ENCODE measurements around the gene PTBP3. TPM values are rescaled to one million over a fixed set of nuclear protein-coding genes. Genes with fewer than 3 reads are reported as not detected.

PTBP3 gene
- polyA plus RNA-seq, 1 of the 3 experiments (the other 2 are of a cell fraction): 6.1 TPM

GRCh38 chr9:112174965-112175795 is 158.2 kb downstream of the PTBP3 start, which contains the start of gene SUSD1:
SUSD1 (minus strand) TSS chr9:112175297; CDS start chr9:112175235, 62 bp downstream.
- WGBS (ENCODE audit: low lambda C conversion rate): 68% methylated on average over 10 of the region's 88 CpGs
- POLR2A ChIA-PET: interaction anchor here (0.6 to 2.6 kb wide), 3 partner anchors 9 to 158 kb away, joined by 4 to 8 read pairs (median 4); partner anchors contain the start of gene PTBP3

DNA sequence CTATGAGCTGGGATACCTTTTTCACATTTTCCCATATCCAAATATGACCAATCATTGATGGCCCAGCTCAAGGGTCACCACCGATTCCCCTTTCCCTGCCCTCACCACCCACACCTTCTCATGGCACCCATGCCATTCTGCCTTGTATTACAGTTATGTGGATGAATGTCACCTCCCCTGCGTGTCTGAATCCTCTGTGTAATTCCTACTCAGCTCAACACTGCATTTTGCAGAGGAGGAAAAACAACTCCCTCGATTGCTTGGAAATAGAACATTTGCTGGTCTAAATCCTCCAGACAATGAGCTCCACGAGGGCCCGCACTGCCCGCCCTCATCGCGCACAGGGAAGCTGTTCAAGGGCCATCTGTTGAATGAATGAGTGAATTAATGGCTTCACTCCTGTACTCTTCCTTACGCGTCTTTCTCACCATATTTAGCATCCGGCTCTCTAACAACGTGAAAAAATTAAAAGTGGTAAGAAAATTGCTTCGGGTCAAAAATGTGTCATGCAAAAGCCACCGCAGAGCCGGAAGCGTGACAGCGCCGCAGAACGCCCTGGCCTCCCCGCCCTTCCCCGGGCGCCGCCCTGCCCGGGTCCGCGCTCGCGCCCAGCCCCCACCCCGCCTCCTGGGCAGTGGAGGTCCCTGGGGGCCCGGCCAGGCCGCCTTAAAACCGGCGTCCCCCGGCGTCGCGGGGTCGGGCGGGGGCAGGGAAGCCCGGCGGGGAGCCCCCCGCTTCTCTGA is 159.0 kb downstream of the PTBP3 start:
- Histone ChIP-seq H3K4me2 (peak overlapping the region; percentile 46), H3K9me3 (no peaks in the 10 kb centered on the region), H3K36me3 (replicated peaks in 1 of 2; ENCODE audit: control insufficient read depth in 1 of 2, insufficient read depth in 2 of 2, low read length in 1 of 2) (no peaks in the 10 kb centered on the region), H3K9ac (peak overlapping the region; percentile 60; the same call in 1 of the 2 replicates), H3K4me3 (ENCODE audit: low read depth in 2 of 2, low read length in 1 of 2) (peak overlapping the region; percentile 42 to 59; a peak in 3 of 4 replicates), H3K27ac (ENCODE audit: low read depth in 2 of 2, low read length in 1 of 2) (peak overlapping the region in 1 of 2 experiments; percentile 53; a peak in 1 of 4 replicates), H3K27me3 (ENCODE audit: insufficient read depth) (no peaks in the 10 kb centered on the region), H3K4me1 (ENCODE audit: control insufficient read depth in 1 of 2, insufficient read depth in 2 of 2, low read depth in 1 of 2, low read length in 1 of 2) (peaks cover 0 to 11% of the 10 kb centered on the region in 2 experiments; a peak in 1 of 4 replicates), H3K79me2 (ENCODE audit: insufficient read depth) (no peaks in the 10 kb centered on the region), H3K9me2 (no peaks in the 10 kb centered on the region), H3F3A (replicated peaks; ENCODE audit: insufficient read depth) (peaks cover 4% of the 10 kb centered on the region), H4K20me1 (ENCODE audit: insufficient read depth) (no peaks in the 10 kb centered on the region), H2AFZ (ENCODE audit: low read depth) (peak overlapping the region; percentile 68)
- TF ChIP-seq, protein P1, sequence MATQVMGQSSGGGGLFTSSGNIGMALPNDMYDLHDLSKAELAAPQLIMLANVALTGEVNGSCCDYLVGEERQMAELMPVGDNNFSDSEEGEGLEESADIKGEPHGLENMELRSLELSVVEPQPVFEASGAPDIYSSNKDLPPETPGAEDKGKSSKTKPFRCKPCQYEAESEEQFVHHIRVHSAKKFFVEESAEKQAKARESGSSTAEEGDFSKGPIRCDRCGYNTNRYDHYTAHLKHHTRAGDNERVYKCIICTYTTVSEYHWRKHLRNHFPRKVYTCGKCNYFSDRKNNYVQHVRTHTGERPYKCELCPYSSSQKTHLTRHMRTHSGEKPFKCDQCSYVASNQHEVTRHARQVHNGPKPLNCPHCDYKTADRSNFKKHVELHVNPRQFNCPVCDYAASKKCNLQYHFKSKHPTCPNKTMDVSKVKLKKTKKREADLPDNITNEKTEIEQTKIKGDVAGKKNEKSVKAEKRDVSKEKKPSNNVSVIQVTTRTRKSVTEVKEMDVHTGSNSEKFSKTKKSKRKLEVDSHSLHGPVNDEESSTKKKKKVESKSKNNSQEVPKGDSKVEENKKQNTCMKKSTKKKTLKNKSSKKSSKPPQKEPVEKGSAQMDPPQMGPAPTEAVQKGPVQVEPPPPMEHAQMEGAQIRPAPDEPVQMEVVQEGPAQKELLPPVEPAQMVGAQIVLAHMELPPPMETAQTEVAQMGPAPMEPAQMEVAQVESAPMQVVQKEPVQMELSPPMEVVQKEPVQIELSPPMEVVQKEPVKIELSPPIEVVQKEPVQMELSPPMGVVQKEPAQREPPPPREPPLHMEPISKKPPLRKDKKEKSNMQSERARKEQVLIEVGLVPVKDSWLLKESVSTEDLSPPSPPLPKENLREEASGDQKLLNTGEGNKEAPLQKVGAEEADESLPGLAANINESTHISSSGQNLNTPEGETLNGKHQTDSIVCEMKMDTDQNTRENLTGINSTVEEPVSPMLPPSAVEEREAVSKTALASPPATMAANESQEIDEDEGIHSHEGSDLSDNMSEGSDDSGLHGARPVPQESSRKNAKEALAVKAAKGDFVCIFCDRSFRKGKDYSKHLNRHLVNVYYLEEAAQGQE (IDR thresholded peaks at IDR 0.05; ENCODE audit: low read depth, low read length): no peak
- TF ChIP-seq MXI1 (IDR thresholded peaks at IDR 0.05; ENCODE audit: low read depth, low read length) (peak; percentile 49; the same call in 1 of the 2 replicates), ELF1 (IDR thresholded peaks at IDR 0.05) (0 out of 2 replicates have a peak, but pooled peaks have one; percentile 17)
- ChIA-PET CTCF (interaction anchor here (0.9 to 1.7 kb wide), 3 partner anchors 9 to 87 kb away, joined by 3 to 9 read pairs (median 5); no protein-coding TSS in a partner anchor), POLR2A (interaction anchor here (1.0 to 2.6 kb wide), 2 partner anchors 10 to 159 kb away, joined by 4 to 8 read pairs; partner anchors contain the start of gene PTBP3)
- peak; percentile 92 for DNase-seq
- WGBS (ENCODE audit: low lambda C conversion rate): 27% methylated on average over 18 of the region's 42 CpGs

More at GRCh38 chr9:112174965-112175795, 158.2 kb downstream of the PTBP3 start, which contains the start of gene SUSD1:
- peaks cover 4% of the 10 kb centered on the region for H3F3A ChIP-seq (replicated peaks; ENCODE audit: insufficient read depth)
- no peaks in the 10 kb centered on the region for H4K20me1 ChIP-seq (ENCODE audit: insufficient read depth)
- H3K9me3 ChIP-seq: no peaks in the 10 kb centered on the region
- peak within 1 kb of the TSS; percentile 78 for H2AFZ ChIP-seq (ENCODE audit: low read depth)
- no peaks in the 10 kb centered on the region for H3K27me3 ChIP-seq (ENCODE audit: insufficient read depth)
- CTCF ChIA-PET: interaction anchor here (0.9 to 1.7 kb wide), 4 partner anchors 9 to 186 kb away, joined by 3 to 9 read pairs (median 4); no protein-coding TSS in a partner anchor
- H3K79me2 ChIP-seq (ENCODE audit: insufficient read depth): no peaks in the 10 kb centered on the region
- peak within 1 kb of the TSS; percentile 49 to 59 for H3K4me3 ChIP-seq (ENCODE audit: low read depth in 2 of 2, low read length in 1 of 2)
- H3K9me2 ChIP-seq: no peaks in the 10 kb centered on the region
- peak within 1 kb of the TSS; percentile 62 for H3K9ac ChIP-seq
- H3K4me2 ChIP-seq: peak within 1 kb of the TSS; percentile 65
- peaks cover 2 to 13% of the 10 kb centered on the region in 2 experiments; a peak in 1 of 4 replicates for H3K4me1 ChIP-seq (ENCODE audit: control insufficient read depth in 1 of 2, insufficient read depth in 2 of 2, low read depth in 1 of 2, low read length in 1 of 2)
- H3K27ac ChIP-seq (ENCODE audit: low read depth in 2 of 2, low read length in 1 of 2): peak within 1 kb of the TSS in 1 of 2 experiments; percentile 53; a peak in 1 of 4 replicates
- peak; percentile 88 for DNase-seq
- H3K36me3 ChIP-seq (replicated peaks in 1 of 2; ENCODE audit: control insufficient read depth in 1 of 2, insufficient read depth in 2 of 2, low read length in 1 of 2): no peaks in the 10 kb centered on the region
- no peak for TF ChIP-seq MXI1 (IDR thresholded peaks at IDR 0.05; ENCODE audit: low read depth, low read length)
- no peak for TF ChIP-seq CHD2 (IDR thresholded peaks at IDR 0.05; ENCODE audit: low read length, partially characterized antibody)
- no peak for TF ChIP-seq SIN3A (IDR thresholded peaks at IDR 0.05; ENCODE audit: borderline replicate concordance, low read depth, low read length)
- TF ChIP-seq RXRA (IDR thresholded peaks at IDR 0.05; ENCODE audit: borderline replicate concordance, low read depth): no peak
- TF ChIP-seq RFX5 (IDR thresholded peaks at IDR 0.05; ENCODE audit: low read length): no peak
- no peak for TF ChIP-seq NFIC (IDR thresholded peaks at IDR 0.05; ENCODE audit: borderline replicate concordance)
- no peak for TF ChIP-seq NRF1 (IDR thresholded peaks at IDR 0.05; ENCODE audit: low read depth, low read length)
- no peak for TF ChIP-seq EZH2phosphoT487 (IDR thresholded peaks at IDR 0.05; ENCODE audit: borderline replicate concordance, low read depth)
- no peak for TF ChIP-seq TEAD4 (IDR thresholded peaks at IDR 0.05; ENCODE audit: borderline replicate concordance, insufficient read depth)
- TF ChIP-seq FOXJ3 (CRISPR knock-in tag; IDR thresholded peaks at IDR 0.05): no peak
